IMR-90 (cell line): ENCODE results near the gene RPL35. TPM values are rescaled to one million over a fixed set of nuclear protein-coding genes. Genes with fewer than 3 reads are reported as not detected.

ENCODE experiments used
- ATAC-seq: fragments of 200-7000 bp; cut with Tn5 transposase; 2 replicates; pipeline ENCODE4 v1.9.1; 2020; ENCODE audit warnings: low read depth, mild to moderate bottlenecking, moderate library complexity
- BruUV-seq: library from RNA; stranded (reverse); fragments of 400-500 nt; replicated peaks from 2 replicates; lab custom pipeline; 2021; lab: Mats Ljungman, UMichigan
- CTCF ChIA-PET: fragments of 300-600 bp; formaldehyde crosslinking; extraction: SDS; loops from one replicate; lab custom pipeline; 2021; ENCODE audit warnings: antibody characterized with exemption; lab: Yijun Ruan, JAX
- POLR2A ChIA-PET: fragments of 300-600 bp; sonication (Branson Sonifier 250); formaldehyde crosslinking; loops from one replicate; lab custom pipeline; 2022; ENCODE audit warnings: antibody characterized with exemption; ENCODE audit not compliant: unreplicated experiment; lab: Charles Lee
- DNase-seq: peaks from one replicate; pipeline ENCODE4 v3.0.0; 2013
- H2AFZ ChIP-seq: replicated peaks from 2 replicates; pipeline ENCODE3; 2013; ENCODE audit warnings: low read length, mild to moderate bottlenecking; ENCODE audit not compliant: poor library complexity
- H2AK5ac ChIP-seq: 2 replicates; pipeline ENCODE4 v1.6.1; 2013; ENCODE audit warnings: low read depth, low read length, inconsistent platforms
- H2AK9ac ChIP-seq: replicated peaks from 2 replicates; pipeline ENCODE3; 2013; ENCODE audit warnings: mild to moderate bottlenecking, low read depth, low read length, moderate library complexity; ENCODE audit not compliant: poor library complexity
- H2BK120ac ChIP-seq: 2 replicates; pipeline ENCODE4 v1.6.1; 2013; ENCODE audit warnings: low read depth, low read length, inconsistent platforms
- H2BK15ac ChIP-seq: 3 replicates; pipeline ENCODE4 v1.6.1; 2013; ENCODE audit warnings: low read depth, low read length, inconsistent platforms
- H2BK20ac ChIP-seq: 2 replicates; pipeline ENCODE4 v1.6.1; 2013; ENCODE audit warnings: low read depth, mild to moderate bottlenecking, inconsistent platforms, low read length, moderate library complexity
- H2BK5ac ChIP-seq: 2 replicates; pipeline ENCODE4 v1.6.1; 2013; ENCODE audit warnings: mild to moderate bottlenecking, low read depth, low read length, inconsistent platforms; ENCODE audit not compliant: poor library complexity, severe bottlenecking
- H3K14ac ChIP-seq: replicated peaks from 2 replicates; pipeline ENCODE4 v1.6.1; 2013; ENCODE audit warnings: low read depth, low read length, inconsistent platforms
- H3K18ac ChIP-seq: 2 replicates; pipeline ENCODE4 v1.6.1; 2013; ENCODE audit warnings: low read depth, low read length, control low read depth
- H3K23ac ChIP-seq: 2 replicates; pipeline ENCODE4 v1.6.1; 2013; ENCODE audit warnings: low read depth, low read length, inconsistent platforms
- H3K27ac ChIP-seq: 2 replicates; pipeline ENCODE4 v1.5.1; 2013; ENCODE audit warnings: mild to moderate bottlenecking, control low read depth, low read length; ENCODE audit not compliant: insufficient read depth
- H3K27me3 ChIP-seq: 2 replicates; pipeline ENCODE4 v1.6.1; 2013; ENCODE audit warnings: low read length; ENCODE audit not compliant: control insufficient read depth, insufficient read depth
- H3K36me3 ChIP-seq: 2 replicates; pipeline ENCODE4 v1.6.1; 2013; ENCODE audit warnings: low read length, mixed read lengths; ENCODE audit not compliant: control insufficient read depth, insufficient read depth
- H3K4ac ChIP-seq: 2 replicates; pipeline ENCODE4 v1.6.1; 2013; ENCODE audit warnings: low read depth, low read length, inconsistent platforms
- H3K4me1 ChIP-seq: 2 replicates; pipeline ENCODE4 v1.6.1; 2013; ENCODE audit warnings: low read length, mixed read lengths; ENCODE audit not compliant: control insufficient read depth, insufficient read depth
- H3K4me2 ChIP-seq: 2 replicates; pipeline ENCODE4 v1.6.1; 2013; ENCODE audit warnings: low read depth, mild to moderate bottlenecking, control low read depth, low read length, moderate library complexity
- H3K4me3 ChIP-seq: 2 replicates; pipeline ENCODE4 v1.5.1; 2013; ENCODE audit warnings: low read depth, mild to moderate bottlenecking, control low read depth, low read length, moderate library complexity; ENCODE audit not compliant: insufficient read depth
- H3K56ac ChIP-seq: 2 replicates; pipeline ENCODE4 v1.6.1; 2013; ENCODE audit warnings: low read length, inconsistent platforms; ENCODE audit not compliant: insufficient read depth; ENCODE audit errors: extremely low read depth
- H3K79me1 ChIP-seq, 2 experiments: 2 replicates each; pipeline ENCODE4 v1.6.1; 2013; ENCODE audit warnings: low read length in 2 of 2, inconsistent platforms in 1 of 2, low read depth in 1 of 2
- H3K9ac ChIP-seq: 2 replicates; pipeline ENCODE4 v1.6.1; 2013; ENCODE audit warnings: low read depth, low read length, control low read depth
- H3K9me1 ChIP-seq: 2 replicates; pipeline ENCODE4 v1.6.1; 2013; ENCODE audit warnings: low read length, inconsistent platforms; ENCODE audit not compliant: insufficient read depth
- H3K9me3 ChIP-seq: 2 replicates; pipeline ENCODE4 v1.6.1; 2013; ENCODE audit warnings: low read length; ENCODE audit not compliant: control insufficient read depth, insufficient read depth
- H4K20me1 ChIP-seq: 2 replicates; pipeline ENCODE4 v1.6.1; 2013; ENCODE audit warnings: low read length, inconsistent platforms; ENCODE audit not compliant: insufficient read depth
- H4K5ac ChIP-seq: 2 replicates; pipeline ENCODE4 v1.6.1; 2013; ENCODE audit warnings: mild to moderate bottlenecking, low read depth, low read length, control low read depth
- H4K8ac ChIP-seq, 2 experiments: 2 replicates each; pipeline ENCODE4 v1.6.1; 2013; ENCODE audit warnings: low read depth in 2 of 2, low read length in 2 of 2, control low read depth in 1 of 2, inconsistent platforms in 1 of 2
- H4K91ac ChIP-seq: 2 replicates; pipeline ENCODE4 v1.6.1; 2013; ENCODE audit warnings: low read depth, low read length, inconsistent platforms; ENCODE audit not compliant: insufficient read depth
- BHLHE40 ChIP-seq: fragments of 150-350 bp; IDR thresholded peaks from 2 replicates; pipeline ENCODE4 v1.6.1; 2016; ENCODE audit warnings: mild to moderate bottlenecking, low read depth, low read length
- CEBPB ChIP-seq: IDR thresholded peaks from 2 replicates; pipeline ENCODE4 v1.6.1; 2012; ENCODE audit warnings: low read depth, low read length, improper control_type of control experiment
- CHD1 ChIP-seq: IDR thresholded peaks from 2 replicates; pipeline ENCODE4 v1.6.1; 2012; ENCODE audit warnings: low read depth, low read length, improper control_type of control experiment
- CTCF ChIP-seq: conservative IDR thresholded peaks from 2 replicates; pipeline ENCODE4 v1.5.1; 2012; ENCODE audit warnings: mild to moderate bottlenecking, low read depth, low read length, improper control_type of control experiment
- ELK1 ChIP-seq: fragments of 150-350 bp; IDR thresholded peaks from 2 replicates; pipeline ENCODE4 v1.6.1; 2016; ENCODE audit warnings: low read depth, mild to moderate bottlenecking, low read length, moderate library complexity, borderline replicate concordance
- FOS ChIP-seq: fragments of 150-350 bp; IDR thresholded peaks from 2 replicates; pipeline ENCODE4 v1.6.1; 2016; ENCODE audit warnings: low read depth, low read length
- MAFK ChIP-seq: IDR thresholded peaks from 2 replicates; pipeline ENCODE4 v1.6.1; 2012; ENCODE audit warnings: low read depth, low read length, improper control_type of control experiment
- MAZ ChIP-seq: IDR thresholded peaks from 2 replicates; pipeline ENCODE4 v1.6.1; 2012; ENCODE audit warnings: low read depth, mild to moderate bottlenecking, low read length, improper control_type of control experiment, moderate library complexity, borderline replicate concordance
- MXI1 ChIP-seq: IDR thresholded peaks from 2 replicates; pipeline ENCODE4 v1.6.1; 2012; ENCODE audit warnings: low read depth, mild to moderate bottlenecking, low read length, moderate library complexity, borderline replicate concordance
- NFE2L2 ChIP-seq: fragments of 150-350 bp; IDR thresholded peaks from 2 replicates; pipeline ENCODE4 v1.6.1; 2016; ENCODE audit warnings: low read depth, mild to moderate bottlenecking, low read length
- POLR2A ChIP-seq: IDR thresholded peaks from 2 replicates; pipeline ENCODE4 v1.6.1; 2012; ENCODE audit warnings: mild to moderate bottlenecking, low read depth, low read length
- RAD21 ChIP-seq: IDR thresholded peaks from 2 replicates; pipeline ENCODE4 v1.6.1; 2012; ENCODE audit warnings: low read length, improper control_type of control experiment
- RCOR1 ChIP-seq: IDR thresholded peaks from 2 replicates; pipeline ENCODE4 v1.6.1; 2012; ENCODE audit warnings: mild to moderate bottlenecking, low read length, improper control_type of control experiment; ENCODE audit not compliant: insufficient replicate concordance
- SMC3 ChIP-seq: fragments of 150-350 bp; IDR thresholded peaks from 2 replicates; pipeline ENCODE4 v1.6.1; 2016; ENCODE audit warnings: low read depth, mild to moderate bottlenecking, antibody characterized with exemption, low read length, moderate library complexity
- USF2 ChIP-seq: fragments of 150-350 bp; IDR thresholded peaks from 2 replicates; pipeline ENCODE4 v1.6.1; 2017; ENCODE audit warnings: mild to moderate bottlenecking, antibody characterized with exemption, low read length, low read depth
- WGBS, 2 experiments: methylation state at CpG; one replicate each; pipeline versions ENCODE4 v1.1.5 to v1.1.7; 2013; ENCODE audit warnings: missing lambda C conversion rate in 2 of 2; ENCODE audit not compliant: insufficient read length in 1 of 2; ENCODE audit errors: extremely low coverage in 2 of 2; 5-methylcytosine and 5-hydroxymethylcytosine counted together
- dilution Hi-C: fragments of 300-500 bp; cut with HindIII; formaldehyde crosslinking; loops from one replicate; pipeline ENCODE4 v1.14.3; 2018; ENCODE audit warnings: low sequenced_read_pairs; ENCODE audit not compliant: unreplicated experiment
- in situ Hi-C: fragments of 300-500 bp; cut with MboI; formaldehyde crosslinking; loops from 3 replicates; pipeline ENCODE4 v1.14.3; 2019; ENCODE audit warnings: low sequenced_read_pairs, inconsistent platforms, mixed read lengths
- intact Hi-C: fragments of 100-400 bp; cut with micrococcal nuclease; formaldehyde crosslinking; loops from 2 replicates; pipeline ENCODE4 v1.10.0; 2022
- polyA plus RNA-seq, 3 experiments: library from polyadenylated mRNA; depleted of rRNA; stranded (reverse); fragments of >200 nt; gene quantifications; 2 replicates each; pipeline ENCODE4 v1.2.3, GENCODE V29; 2012; ENCODE audit warnings: low replicate concordance in 1 of 3
- total RNA-seq: library from RNA; depleted of rRNA; stranded (reverse); fragments of >200 nt; gene quantifications from 2 replicates; pipeline ENCODE4 v1.2.3, GENCODE V29; 2012

The RPL35 gene
- total and polyA plus RNA-seq, 2 of the 4 experiments (the other 2 are of a cell fraction), result 881 to 1,650 TPM

GRCh38 chr9:124858330-124859046 is 3.3 kb downstream of the RPL35 start:
- peaks cover 9% of the 10 kb centered on the region for H3K4me1 ChIP-seq
- CTCF ChIA-PET, result no interaction called here
- no peak overlapping the region for H2BK15ac ChIP-seq
- BruUV-seq, result no TSS peak
- in situ Hi-C loops, result no loop called here
- no peak overlapping the region for H3K4me3 ChIP-seq
- no peak overlapping the region for H3K9ac ChIP-seq
- no peak overlapping the region for H2AFZ ChIP-seq
- no peak overlapping the region for H3K27ac ChIP-seq
- H4K20me1 ChIP-seq, result peaks cover 62% of the 10 kb centered on the region
- no peak overlapping the region for H3K4ac ChIP-seq
- dilution Hi-C loops, result no loop called here
- no peaks in the 10 kb centered on the region for H3K9me3 ChIP-seq
- no peak overlapping the region for H3K4me2 ChIP-seq
- DNase-seq (no peak), ATAC-seq (no peak)
- peak overlapping the region; percentile 35 for H2AK9ac ChIP-seq
- H3K23ac ChIP-seq, result peak overlapping the region; percentile 8; the same call in 1 of the 2 replicates
- H3K9me1 ChIP-seq, result peaks cover 4% of the 10 kb centered on the region; the same call in 1 of the 2 replicates
- H3K27me3 ChIP-seq, result no peaks in the 10 kb centered on the region
- H2BK20ac ChIP-seq, result no peak overlapping the region
- 81% methylated on average over 3 of the region's 9 CpGs; no CpG with 5 or more reads in 1 of the 2 experiments for WGBS, 2 experiments
- peaks cover 13 to 41% of the 10 kb centered on the region in 2 experiments for H3K79me1 ChIP-seq
- no peak overlapping the region for H3K14ac ChIP-seq
- intact Hi-C loops, result loop anchor here (10.0 kb wide), 1 partner anchor 244 kb away; no protein-coding TSS in a partner anchor
- POLR2A ChIA-PET, result no interaction called here
- peaks cover 49% of the 10 kb centered on the region for H3K36me3 ChIP-seq
- H3K18ac ChIP-seq, result no peak overlapping the region
- H4K91ac ChIP-seq, result no peak overlapping the region
- H2AK5ac ChIP-seq, result no peak overlapping the region
- H4K5ac ChIP-seq, result no peak overlapping the region
- H2BK120ac ChIP-seq, result no peak overlapping the region
- no peak overlapping the region for H3K56ac ChIP-seq
- H2BK5ac ChIP-seq, result no peak overlapping the region
- no peak overlapping the region for H4K8ac ChIP-seq
- TF ChIP-seq RCOR1, result no peak
- TF ChIP-seq CHD1, result no peak
- TF ChIP-seq ELK1, result no peak
- no peak for TF ChIP-seq CTCF
- no peak for TF ChIP-seq MAZ
- no peak for TF ChIP-seq CEBPB
- TF ChIP-seq FOS, result no peak
- no peak for TF ChIP-seq BHLHE40
- no peak for TF ChIP-seq USF2
- no peak for TF ChIP-seq POLR2A
- TF ChIP-seq SMC3, result no peak
- no peak for TF ChIP-seq RAD21
- no peak for TF ChIP-seq MXI1
- TF ChIP-seq NFE2L2, result no peak
- TF ChIP-seq MAFK, result no peak
